HTERT RPE-1 (cell line): ENCODE results near the gene CD300C.
"Not testable (repeated sequence)": the region's sequence is repeated elsewhere in the genome, so short reads cannot be mapped to it uniquely, and the experiment has no call there.

Experiments
- in situ Hi-C: fragments of 300-500 bp; cut with MboI; formaldehyde crosslinking; loops from 4 replicates; pipeline ENCODE4 v1.14.3; 2020; ENCODE audit warnings: low sequenced_read_pairs

The CD300C gene

GRCh38 chr17:74514632-74515334, 31.1 kb downstream of the CD300C start:
- in situ Hi-C loops = no loop called here

GRCh38 chr17:74513987-74514631, 31.8 kb downstream of the CD300C start:
- in situ Hi-C loops = no loop called here

GRCh38 chr17:74512624-74513091, 33.3 kb downstream of the CD300C start:
- in situ Hi-C loops = no loop called here

GRCh38 chr17:74512036-74512435, 33.9 kb downstream of the CD300C start:
- in situ Hi-C loops = no loop called here

GRCh38 chr17:74508156-74508555, 37.8 kb downstream of the CD300C start:
- in situ Hi-C loops = no loop called here

- in situ Hi-C loops = not testable (repeated sequence)
These were observed 42.0 kb downstream of the CD300C start for GRCh38 chr17:74503949-74504348.

- in situ Hi-C loops = no loop called here
These were observed 43.1 kb downstream of the CD300C start for GRCh38 chr17:74502861-74503260.

- in situ Hi-C loops = no loop called here
These were observed 45.9 kb downstream of the CD300C start for GRCh38 chr17:74499992-74500391.

- in situ Hi-C loops = no loop called here
These were observed 48.4 kb downstream of the CD300C start for GRCh38 chr17:74497471-74497870.

- in situ Hi-C loops = no loop called here
These were observed 52.5 kb downstream of the CD300C start for GRCh38 chr17:74493331-74493833.

- in situ Hi-C loops = no loop called here
These were observed 54.3 kb downstream of the CD300C start for GRCh38 chr17:74491626-74492025.
